H1 (cell line): ENCODE data around the gene MMP17. TPM values are rescaled to one million over a fixed set of nuclear protein-coding genes. Genes with fewer than 3 reads are reported as not detected.
A peak's percentile ranks its signal among the peaks of the same experiment; 100 is the strongest.

ENCODE experiments used
- CTCF ChIA-PET: fragments of 300-600 bp; sonication (Branson Sonifier 250); formaldehyde crosslinking; loops from one replicate; lab custom pipeline; 2021; ENCODE audit not compliant: partially characterized antibody; lab: Charles Lee
- POLR2A ChIA-PET: fragments of 300-600 bp; sonication (Branson Sonifier 250); formaldehyde crosslinking; loops from one replicate; lab custom pipeline; 2021; ENCODE audit warnings: inconsistent platforms; ENCODE audit not compliant: partially characterized antibody; lab: Charles Lee
- DNase-seq, 2 experiments: peaks; one replicate each; pipeline versions ENCODE4 v3.0.0 to v3.0.0-alpha.2; 2010 to 2022; ENCODE audit warnings: low spot score in 2 of 2, low read depth in 1 of 2, mixed read lengths in 1 of 2
- FAIRE-seq: peaks from 2 replicates; lab custom pipeline; 2011; peaks lifted over from hg19 to GRCh38; lab: Jason Lieb, UNC
- H2AFZ ChIP-seq: 2 replicates; pipeline ENCODE4 v1.8.1; 2012; ENCODE audit warnings: low read length, inconsistent platforms
- H2AK5ac ChIP-seq: 2 replicates; pipeline ENCODE4 v1.6.1; 2013; ENCODE audit warnings: low read depth, low read length
- H2BK120ac ChIP-seq: replicated peaks from 2 replicates; pipeline ENCODE3; 2013; ENCODE audit warnings: low read depth, low read length, inconsistent platforms
- H2BK12ac ChIP-seq: 2 replicates; pipeline ENCODE4 v1.6.1; 2013; ENCODE audit warnings: low read depth, low read length
- H2BK15ac ChIP-seq: 2 replicates; pipeline ENCODE4 v1.6.1; 2013; ENCODE audit warnings: low read length
- H2BK20ac ChIP-seq: 2 replicates; pipeline ENCODE4 v1.6.1; 2013; ENCODE audit warnings: low read length
- H2BK5ac ChIP-seq: 2 replicates; pipeline ENCODE4 v1.6.1; 2013; ENCODE audit warnings: low read depth, low read length
- H3K14ac ChIP-seq: 2 replicates; pipeline ENCODE4 v1.6.1; 2013; ENCODE audit warnings: inconsistent platforms; ENCODE audit not compliant: insufficient read length
- H3K18ac ChIP-seq: 2 replicates; pipeline ENCODE4 v1.6.1; 2013; ENCODE audit warnings: low read length; ENCODE audit errors: extremely low read depth
- H3K23ac ChIP-seq: 2 replicates; pipeline ENCODE4 v1.6.1; 2013; ENCODE audit warnings: inconsistent platforms; ENCODE audit not compliant: insufficient read length
- H3K23me2 ChIP-seq: 2 replicates; pipeline ENCODE4 v1.6.1; 2013; ENCODE audit warnings: low read depth, low read length
- H3K27ac ChIP-seq: 2 replicates; pipeline ENCODE4 v1.6.1; 2011; ENCODE audit warnings: low read depth, low read length, inconsistent platforms
- H3K27me3 ChIP-seq, 4 experiments: replicated peaks in 1 of 4; 1 replicate in 1 of 4; 2 replicates in 3 of 4; pipeline versions ENCODE4 v1.6.1 to v1.8.1; 2011 to 2013; ENCODE audit warnings: low read length in 3 of 4, mild to moderate bottlenecking in 3 of 4, inconsistent platforms in 2 of 4, mixed read lengths in 2 of 4, moderate library complexity in 1 of 4; ENCODE audit not compliant: control insufficient read depth in 3 of 4, insufficient read depth in 3 of 4; ENCODE audit errors: extremely low read depth in 1 of 4
- H3K36me3 ChIP-seq, 4 experiments: 2 replicates each; pipeline versions ENCODE4 v1.6.1 to v1.8.1; 2011 to 2013; ENCODE audit warnings: mild to moderate bottlenecking in 4 of 4, low read length in 3 of 4, moderate library complexity in 2 of 4, control low read depth in 1 of 4, inconsistent platforms in 1 of 4; ENCODE audit not compliant: insufficient read depth in 4 of 4, control insufficient read depth in 2 of 4
- H3K4ac ChIP-seq: replicated peaks from 2 replicates; pipeline ENCODE3; 2013; ENCODE audit warnings: low read length, low read depth, mixed read lengths, inconsistent platforms; ENCODE audit not compliant: insufficient read length
- H3K4me1 ChIP-seq, 4 experiments: replicated peaks in 1 of 4; 1 replicate in 1 of 4; 2 replicates in 3 of 4; pipeline versions ENCODE4 v1.6.1 to v1.8.1; 2011 to 2013; ENCODE audit warnings: low read length in 3 of 4, inconsistent platforms in 2 of 4, mixed read lengths in 1 of 4; ENCODE audit not compliant: insufficient read depth in 4 of 4, control insufficient read depth in 3 of 4
- H3K4me2 ChIP-seq, 2 experiments: 2 replicates each; pipeline versions ENCODE4 v1.6.1 to v1.8.1; 2011 to 2013; ENCODE audit warnings: low read depth in 2 of 2, low read length in 2 of 2, control low read depth in 1 of 2, inconsistent platforms in 1 of 2, mild to moderate bottlenecking in 1 of 2; ENCODE audit not compliant: insufficient read depth in 1 of 2
- H3K4me3 ChIP-seq, 4 experiments: fragments of 200-600, 300-600 bp in 1 of 4; sonication (generic), shearing (Covaris generic), sonication (Bioruptor Twin) in 1 of 4; 2 replicates each; pipeline versions ENCODE4 v1.5.1 to v1.8.1; 2011 to 2016; ENCODE audit warnings: low read length in 4 of 4, low read depth in 3 of 4, control low read depth in 2 of 4, inconsistent platforms in 2 of 4, mild to moderate bottlenecking in 2 of 4, mixed read lengths in 1 of 4, moderate library complexity in 1 of 4; ENCODE audit not compliant: insufficient read depth in 2 of 4; ENCODE audit errors: extremely low read depth in 1 of 4
- H3K56ac ChIP-seq: replicated peaks from 2 replicates; pipeline ENCODE3; 2013; ENCODE audit warnings: low read depth, mild to moderate bottlenecking, mixed read lengths, low read length, inconsistent platforms; ENCODE audit not compliant: insufficient read length
- H3K79me1 ChIP-seq: 2 replicates; pipeline ENCODE4 v1.6.1; 2013; ENCODE audit warnings: low read depth, low read length, control low read depth
- H3K79me2 ChIP-seq, 2 experiments: 2 replicates each; pipeline versions ENCODE4 v1.6.1 to v1.8.1; 2012 to 2013; ENCODE audit warnings: low read length in 2 of 2, mild to moderate bottlenecking in 2 of 2, inconsistent platforms in 1 of 2; ENCODE audit not compliant: insufficient read depth in 2 of 2, control insufficient read depth in 1 of 2
- H3K9ac ChIP-seq, 4 experiments: replicated peaks in 1 of 4; 1 replicate in 1 of 4; 2 replicates in 3 of 4; pipeline versions ENCODE4 v1.6.1 to v1.8.1; 2011 to 2013; ENCODE audit warnings: low read depth in 3 of 4, low read length in 3 of 4, control low read depth in 2 of 4, mild to moderate bottlenecking in 2 of 4, moderate library complexity in 2 of 4, inconsistent platforms in 1 of 4; ENCODE audit errors: extremely low read depth in 1 of 4
- H3K9me3 ChIP-seq, 2 experiments: 2 replicates each; pipeline versions ENCODE4 v1.6.1 to v1.8.1; 2012 to 2013; ENCODE audit warnings: mild to moderate bottlenecking in 2 of 2, moderate library complexity in 2 of 2, control low read depth in 1 of 2, inconsistent platforms in 1 of 2, low read depth in 1 of 2, low read length in 1 of 2, mixed read lengths in 1 of 2; ENCODE audit not compliant: insufficient read depth in 2 of 2
- H4K20me1 ChIP-seq, 2 experiments: replicated peaks in 1 of 2; 2 replicates each; pipeline versions ENCODE3 to v1.8.1; 2011 to 2013; ENCODE audit warnings: inconsistent platforms in 2 of 2, low read length in 2 of 2, mild to moderate bottlenecking in 1 of 2; ENCODE audit not compliant: insufficient read depth in 2 of 2, control insufficient read depth in 1 of 2
- H4K5ac ChIP-seq: 2 replicates; pipeline ENCODE4 v1.6.1; 2013; ENCODE audit warnings: low read length, low read depth, mixed read lengths, inconsistent platforms; ENCODE audit not compliant: insufficient read length
- H4K8ac ChIP-seq: 2 replicates; pipeline ENCODE4 v1.8.0; 2013; ENCODE audit warnings: mild to moderate bottlenecking, moderate library complexity, low read length, inconsistent platforms; ENCODE audit not compliant: insufficient read depth; ENCODE audit errors: extremely low read depth
- H4K91ac ChIP-seq: replicated peaks from 2 replicates; pipeline ENCODE3; 2013; ENCODE audit warnings: low read length, mixed read lengths, inconsistent platforms; ENCODE audit not compliant: insufficient read length
- GABPA ChIP-seq: IDR thresholded peaks from 2 replicates; pipeline ENCODE4 v1.6.1; 2011; ENCODE audit warnings: mild to moderate bottlenecking, low read length, moderate library complexity, borderline replicate concordance; ENCODE audit not compliant: insufficient read depth
- KDM1A ChIP-seq: fragments of 200-600, 300-600 bp; sonication (generic); IDR thresholded peaks from 2 replicates; pipeline ENCODE4 v1.7.1; 2016; ENCODE audit warnings: mild to moderate bottlenecking, low read length, borderline replicate concordance
- PHF8 ChIP-seq: fragments of 200-600 bp; sonication (generic); conservative IDR thresholded peaks from 2 replicates; pipeline ENCODE4 v1.7.1; 2012; ENCODE audit warnings: low read depth, mild to moderate bottlenecking, inconsistent platforms, low read length, moderate library complexity
- RAD21 ChIP-seq, 2 experiments: IDR thresholded peaks in 1 of 2; conservative IDR thresholded peaks in 1 of 2; 2 replicates each; pipeline ENCODE4 v1.6.1; 2011; ENCODE audit warnings: low read depth in 2 of 2, low read length in 2 of 2, improper control_type of control experiment in 1 of 2, inconsistent platforms in 1 of 2, mild to moderate bottlenecking in 1 of 2, moderate library complexity in 1 of 2
- RBBP5 ChIP-seq: IDR thresholded peaks from 2 replicates; pipeline ENCODE4 v1.7.1; 2012; ENCODE audit warnings: low read depth, mild to moderate bottlenecking, inconsistent platforms, low read length, moderate library complexity, borderline replicate concordance
- TEAD4 ChIP-seq: IDR thresholded peaks from 2 replicates; pipeline ENCODE4 v1.6.1; 2012; ENCODE audit warnings: low read depth, low read length, inconsistent platforms, mixed read lengths
- WGBS, 2 experiments: shearing (Covaris generic) in 1 of 2; methylation state at CpG; one replicate each; pipeline versions ENCODE4 v1.1.6 to v1.1.7; 2013 to 2015; ENCODE audit warnings: low lambda C conversion rate in 2 of 2, mixed read lengths in 2 of 2, inconsistent platforms in 1 of 2, low coverage in 1 of 2, missing lambda C conversion rate in 1 of 2; ENCODE audit not compliant: insufficient replicate concordance in 2 of 2, insufficient coverage in 1 of 2, insufficient read length in 1 of 2; ENCODE audit errors: extremely low coverage in 1 of 2, missing lambda C conversion rate in 1 of 2; 5-methylcytosine and 5-hydroxymethylcytosine counted together
- polyA plus RNA-seq, 7 experiments: library from polyadenylated mRNA; depleted of rRNA in 3 of 7; stranded (reverse) in 5 of 7; unstranded in 2 of 7; fragments of >200 nt in 5 of 7; fragments of 200-250 nt in 2 of 7; gene quantifications; 1 replicate in 5 of 7; 2 replicates in 1 of 7; 4 replicates in 1 of 7; pipeline versions ENCODE4 v1.2.1 to v1.2.3, GENCODE V29; 2011 to 2013; ENCODE audit warnings: missing spikeins in 2 of 7, mixed read lengths in 2 of 7
- total RNA-seq: library from RNA; stranded (reverse); fragmentation: NEBNext Ultra II Directional; extraction: Animal tissue kit (Norgen Biotek cat#: 25700); gene quantifications from 2 replicates; pipeline ENCODE4 v1.2.1, GENCODE V29; 2021

The MMP17 gene
- total and polyA plus RNA-seq, 2 of the 8 experiments (the other 6 are each of a cell fraction or from before 2014, with no cell fraction given) = 41.3 to 53.8 TPM

DNA sequence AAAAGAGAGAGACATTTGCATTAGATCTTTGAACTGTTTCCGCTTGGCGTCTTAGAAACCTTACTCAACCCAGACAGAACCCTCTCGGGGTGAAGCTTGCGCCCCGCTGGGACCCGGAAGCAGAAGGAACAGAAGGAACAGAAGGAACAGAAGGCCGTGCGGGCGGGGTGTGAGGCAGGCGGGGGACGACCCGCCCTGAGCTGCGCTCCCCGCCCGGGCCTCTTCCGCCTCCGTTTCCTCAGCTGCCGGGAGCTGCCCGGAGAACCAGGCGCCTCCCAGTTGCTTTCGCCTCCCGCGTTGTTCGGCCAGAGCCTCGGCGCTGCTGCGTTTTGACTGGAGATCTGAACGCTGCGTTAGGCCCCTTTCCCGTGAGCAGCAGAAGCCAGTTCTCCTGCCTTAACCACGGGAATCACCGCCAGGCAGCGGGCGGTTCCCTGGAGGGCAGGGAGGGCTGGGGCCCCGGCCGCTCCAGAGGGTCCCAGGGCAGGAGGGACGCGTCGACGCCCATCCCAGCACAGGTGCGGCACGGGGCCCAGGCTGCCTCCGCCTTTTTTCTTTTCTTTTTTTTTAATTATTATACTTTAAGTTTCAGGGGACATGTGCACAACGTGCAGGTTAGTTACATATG is 19.3 kb upstream of the MMP17 start:
- no peak for FAIRE-seq
- no peak overlapping the region for H2BK20ac ChIP-seq

More for the DNA sequence above, 19.3 kb upstream of the MMP17 start:
- Histone ChIP-seq H3K18ac (no peak overlapping the region), H4K91ac (no peak overlapping the region), H3K23me2 (no peaks in the 10 kb centered on the region), H4K8ac (0 out of 2 replicates have a peak overlapping the region, but pooled peaks have one; percentile 68), H2BK5ac (no peak overlapping the region), H4K20me1 (no peaks in the 10 kb centered on the region), H3K4me2 (no peak overlapping the region), H2BK12ac (peak overlapping the region; percentile 39; the same call in 1 of the 2 replicates), H3K79me2 (no peaks in the 10 kb centered on the region), H4K5ac (no peak overlapping the region), H3K4me1 (peaks cover 0 to 7% (median 3%) of the 10 kb centered on the region in 4 experiments; a peak in 3 of 7 replicates), H3K79me1 (no peaks in the 10 kb centered on the region), H2BK15ac (no peak overlapping the region), H3K27me3 (no peaks in the 10 kb centered on the region), H2AK5ac (no peak overlapping the region), H2BK120ac (no peak overlapping the region), H3K27ac (no peak overlapping the region), H2AFZ (no peak overlapping the region), H3K9ac (no peak overlapping the region), H3K9me3 (peaks cover 3 to 6% of the 10 kb centered on the region in 2 experiments; a peak in 2 of 4 replicates), H3K14ac (no peak overlapping the region), H3K56ac (no peak overlapping the region), H3K23ac (no peak overlapping the region), H3K4me3 (no peak overlapping the region), H3K4ac (no peak overlapping the region), H3K36me3 (no peaks in the 10 kb centered on the region)
- ChIA-PET CTCF (interaction anchor here (1.2 to 1.8 kb wide), 3 partner anchors 10 to 53 kb away, joined by 4 to 9 read pairs (median 4); no protein-coding TSS in a partner anchor), POLR2A (no interaction called here)
- no peak for TF ChIP-seq PHF8
- no peak for TF ChIP-seq GABPA
- no peak for TF ChIP-seq RAD21 (IDR thresholded peaks at IDR 0.05 in 1 of 2, conservative IDR thresholded peaks at IDR 0.05 in 1 of 2; ENCODE audit: low read depth in 2 of 2, low read length in 2 of 2)
- no peak for TF ChIP-seq KDM1A
- TF ChIP-seq TEAD4 = no peak
- no peak for TF ChIP-seq RBBP5
- 79% methylated on average over 29 of the region's 44 CpGs; no CpG with 5 or more reads in 1 of the 2 experiments for WGBS, 2 experiments
- no peak for DNase-seq
